ENCODE data around the gene SH3D19.

DNA sequence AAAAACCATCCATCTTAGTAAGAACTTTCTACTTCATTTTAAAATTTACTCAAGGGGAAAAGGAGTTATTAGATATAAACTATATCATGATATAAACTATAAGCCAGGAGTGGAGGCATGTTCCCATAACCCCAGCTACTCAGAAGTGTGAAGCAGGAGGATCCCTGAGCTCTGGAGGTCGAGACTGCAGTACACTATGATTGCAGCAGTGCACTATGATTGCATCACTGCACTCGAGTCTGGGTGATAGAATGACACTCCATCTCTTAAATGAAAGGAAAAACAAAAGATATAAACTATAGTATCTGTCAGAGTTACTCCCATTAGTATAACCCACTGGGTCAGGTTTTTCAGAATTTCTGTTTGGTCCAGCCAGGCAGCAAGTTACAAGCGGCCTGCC is 178.4 kb downstream of the SH3D19 start:
- TF ChIP-seq, protein P1, sequence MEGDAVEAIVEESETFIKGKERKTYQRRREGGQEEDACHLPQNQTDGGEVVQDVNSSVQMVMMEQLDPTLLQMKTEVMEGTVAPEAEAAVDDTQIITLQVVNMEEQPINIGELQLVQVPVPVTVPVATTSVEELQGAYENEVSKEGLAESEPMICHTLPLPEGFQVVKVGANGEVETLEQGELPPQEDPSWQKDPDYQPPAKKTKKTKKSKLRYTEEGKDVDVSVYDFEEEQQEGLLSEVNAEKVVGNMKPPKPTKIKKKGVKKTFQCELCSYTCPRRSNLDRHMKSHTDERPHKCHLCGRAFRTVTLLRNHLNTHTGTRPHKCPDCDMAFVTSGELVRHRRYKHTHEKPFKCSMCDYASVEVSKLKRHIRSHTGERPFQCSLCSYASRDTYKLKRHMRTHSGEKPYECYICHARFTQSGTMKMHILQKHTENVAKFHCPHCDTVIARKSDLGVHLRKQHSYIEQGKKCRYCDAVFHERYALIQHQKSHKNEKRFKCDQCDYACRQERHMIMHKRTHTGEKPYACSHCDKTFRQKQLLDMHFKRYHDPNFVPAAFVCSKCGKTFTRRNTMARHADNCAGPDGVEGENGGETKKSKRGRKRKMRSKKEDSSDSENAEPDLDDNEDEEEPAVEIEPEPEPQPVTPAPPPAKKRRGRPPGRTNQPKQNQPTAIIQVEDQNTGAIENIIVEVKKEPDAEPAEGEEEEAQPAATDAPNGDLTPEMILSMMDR (IDR thresholded peaks at IDR 0.05) = no peak
- TF ChIP-seq POLR2A (IDR thresholded peaks at IDR 0.05) = no peak

Measured in Peyer's patch (tissue), 4 donors.